Measurements from ENCODE around the gene ULK2.
"Not testable (repeated sequence)": the region's sequence is repeated elsewhere in the genome, so short reads cannot be mapped to it uniquely, and the experiment has no call there.

Gene ULK2

GRCh38 chr17:19867329-19868078 lies at the start of gene ULK2:
ULK2 (minus strand) TSS chr17:19867936; CDS start chr17:19867417, 519 bp downstream.
- DNase-seq, result peak in 2 of 4 experiments; percentile 29 to 48

- no peak for DNase-seq
Observed at GRCh38 chr17:19915245-19915978, 47.7 kb upstream of the ULK2 start.

GRCh38 chr17:19911033-19911432 lies 43.3 kb upstream of the ULK2 start:
- DNase-seq, result no peak

- DNase-seq, result no peak
Observed at GRCh38 chr17:19909139-19909538, 41.4 kb upstream of the ULK2 start.

- no peak for DNase-seq
Observed at GRCh38 chr17:19905502-19905901, 37.8 kb upstream of the ULK2 start.

GRCh38 chr17:19904924-19905323 lies 37.2 kb upstream of the ULK2 start:
- DNase-seq, result no peak

GRCh38 chr17:19904412-19904811 lies 36.7 kb upstream of the ULK2 start:
- DNase-seq, result no peak

GRCh38 chr17:19900809-19901208 lies 33.1 kb upstream of the ULK2 start:
- no peak for DNase-seq

GRCh38 chr17:19897903-19898302 lies 30.2 kb upstream of the ULK2 start:
- no peak for DNase-seq

GRCh38 chr17:19897090-19897837 lies 29.5 kb upstream of the ULK2 start:
- no peak for DNase-seq

GRCh38 chr17:19896679-19897078 lies 28.9 kb upstream of the ULK2 start:
- no peak for DNase-seq

GRCh38 chr17:19890554-19890953 lies 22.8 kb upstream of the ULK2 start:
- DNase-seq, result not testable (repeated sequence)

- not testable (repeated sequence) for DNase-seq
Observed at GRCh38 chr17:19890001-19890400, 22.3 kb upstream of the ULK2 start.

GRCh38 chr17:19886116-19886515 lies 18.4 kb upstream of the ULK2 start:
- DNase-seq, result no peak

GRCh38 chr17:19883537-19884215 lies 15.9 kb upstream of the ULK2 start:
- DNase-seq, result no peak

- no peak for DNase-seq
Observed at GRCh38 chr17:19880393-19880792, 12.7 kb upstream of the ULK2 start.

GRCh38 chr17:19877364-19877945 lies 9.7 kb upstream of the ULK2 start:
- no peak for DNase-seq

GRCh38 chr17:19876529-19877161 lies 8.9 kb upstream of the ULK2 start:
- DNase-seq, result peak in 2 of 4 experiments; percentile 22 to 27

- DNase-seq, result no peak
Observed at GRCh38 chr17:19874256-19874655, 6.5 kb upstream of the ULK2 start.

GRCh38 chr17:19873346-19873745 lies 5.6 kb upstream of the ULK2 start:
- DNase-seq, result no peak

- DNase-seq, result no peak
Observed at GRCh38 chr17:19868079-19868395, 301 bp upstream of the ULK2 start.

- peak in 2 of 4 experiments; percentile 34 to 35 for DNase-seq
Observed at GRCh38 chr17:19867079-19867328, 732 bp downstream of the ULK2 start.

- no peak for DNase-seq
Observed at GRCh38 chr17:19865021-19865420, 2.7 kb downstream of the ULK2 start.

All from activated naive CD4-positive, alpha-beta T cell (primary cell).